ENCODE measurements around the gene PTPN3.

Gene PTPN3

DNA sequence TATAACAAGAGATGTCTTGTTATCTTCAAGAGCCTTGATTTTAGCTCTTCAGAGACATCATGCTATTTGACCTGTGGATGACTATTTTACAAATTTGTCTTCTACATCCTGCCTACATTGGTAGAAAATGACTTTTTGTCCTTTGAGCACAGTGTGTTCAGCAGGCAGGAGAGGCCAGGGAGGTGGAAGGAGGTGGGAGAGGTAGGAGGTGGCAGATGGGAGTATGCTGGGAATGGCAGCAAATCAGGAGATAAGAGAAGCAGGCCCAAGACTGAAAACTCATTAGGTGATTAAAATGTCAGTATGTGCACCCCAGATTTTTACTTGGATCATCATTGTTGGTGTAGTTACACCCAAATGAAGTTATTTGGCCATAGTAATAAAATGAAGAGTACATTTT, 44.1 kb downstream of the PTPN3 start:
- no peak overlapping the region for H3K4me3 ChIP-seq (ENCODE audit: low read depth, low read length)
- no peak for DNase-seq (ENCODE audit: low read depth)
- TF ChIP-seq CTCF (IDR thresholded peaks at IDR 0.05; ENCODE audit: insufficient read depth, low read depth, low read length, missing control alignments) = no peak

DNA sequence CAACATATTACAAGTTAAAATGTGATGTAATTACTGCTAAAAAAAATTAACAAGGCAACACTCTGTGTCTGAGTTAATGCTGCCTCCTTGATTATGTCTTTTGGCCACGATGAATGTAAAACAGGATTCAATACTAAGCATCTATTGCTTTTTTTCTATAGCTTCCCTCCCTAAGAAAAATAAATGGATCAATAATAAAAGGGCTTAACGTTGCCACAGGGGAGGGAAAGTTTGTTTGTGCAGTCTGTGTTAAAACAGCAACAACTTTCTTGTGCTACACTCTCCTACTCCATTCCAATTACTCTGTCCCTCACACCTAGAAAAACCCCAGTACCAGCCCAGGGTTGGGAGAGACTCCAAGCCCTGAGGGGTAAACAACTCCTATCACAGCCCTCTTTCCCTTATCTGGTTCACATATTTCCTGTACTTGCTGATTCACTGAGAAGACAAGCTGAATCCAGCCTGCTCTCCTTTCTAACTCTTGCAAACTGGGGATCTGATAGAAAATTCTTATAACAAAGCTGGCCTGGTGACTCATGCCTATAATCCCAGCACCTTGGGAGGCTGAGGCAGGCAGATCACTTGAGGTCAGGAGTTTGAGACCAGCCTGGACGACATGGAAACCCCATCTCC, 44.8 kb downstream of the PTPN3 start:
- no peak for DNase-seq (ENCODE audit: low read depth)
- no peak overlapping the region for H3K4me3 ChIP-seq (ENCODE audit: low read depth, low read length)
- no peak for TF ChIP-seq CTCF (IDR thresholded peaks at IDR 0.05; ENCODE audit: insufficient read depth, low read depth, low read length, missing control alignments)

- no peak overlapping the region for H3K4me3 ChIP-seq (ENCODE audit: low read depth, low read length)
- DNase-seq (ENCODE audit: low read depth) = no peak
- no peak for TF ChIP-seq CTCF (IDR thresholded peaks at IDR 0.05; ENCODE audit: insufficient read depth, low read depth, low read length, missing control alignments)
These were observed 45.3 kb downstream of the PTPN3 start for GRCh38 chr9:109452761-109453160.

DNA sequence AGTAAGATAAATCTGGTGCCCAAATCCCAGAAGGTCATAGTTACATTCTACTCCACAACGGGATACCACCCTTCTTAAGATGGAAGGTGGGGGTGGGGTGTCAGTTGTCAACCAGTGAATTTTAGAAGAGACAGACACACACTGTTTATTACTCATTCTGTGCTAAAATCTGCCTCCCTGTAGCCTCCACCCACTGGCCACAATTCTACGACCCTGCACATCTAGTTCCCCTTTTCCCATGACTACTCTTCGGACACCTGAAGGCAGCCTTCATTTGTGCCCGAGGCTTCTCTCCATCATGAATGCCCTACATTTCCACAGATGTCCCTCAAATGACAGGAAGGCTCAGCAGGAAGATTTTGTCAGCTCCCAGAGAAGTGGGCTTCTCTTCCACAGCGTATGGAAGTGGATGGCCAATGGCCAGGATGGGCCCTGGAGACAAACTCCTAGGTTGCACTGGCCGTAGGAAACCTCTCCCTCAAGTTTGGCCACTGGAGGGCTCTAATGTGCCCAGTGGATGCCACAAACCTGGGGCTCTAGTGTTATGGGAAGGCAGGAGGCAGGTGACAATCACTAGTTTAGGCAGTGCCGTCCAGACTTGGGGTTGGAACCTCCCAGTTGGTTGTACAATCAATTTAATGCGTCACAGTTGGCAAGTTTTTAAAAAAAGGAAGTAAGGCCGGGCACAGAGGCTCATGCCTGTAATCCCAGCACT, 46.6 kb downstream of the PTPN3 start:
- no peak overlapping the region for H3K4me3 ChIP-seq (ENCODE audit: low read depth, low read length)
- no peak for DNase-seq (ENCODE audit: low read depth)
- TF ChIP-seq CTCF (IDR thresholded peaks at IDR 0.05; ENCODE audit: insufficient read depth, low read depth, low read length, missing control alignments) = no peak

DNA sequence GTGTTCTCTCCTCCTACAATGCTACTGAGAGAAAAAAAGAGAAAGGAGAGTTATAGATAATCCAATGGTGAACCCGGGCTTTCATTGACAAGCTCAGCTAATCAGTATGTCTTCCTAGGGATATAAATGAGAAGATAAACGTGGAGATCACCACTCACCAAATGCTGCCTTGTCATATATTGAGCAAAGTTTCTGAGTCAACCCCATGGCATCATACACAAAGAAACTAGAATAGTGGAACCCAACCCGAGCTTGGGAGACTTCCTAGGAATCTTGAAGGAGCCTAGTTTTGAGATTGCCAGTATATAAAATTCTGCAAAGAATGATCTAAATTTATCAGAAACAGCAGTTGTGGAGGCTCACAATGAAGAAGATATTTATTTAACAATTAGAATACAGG, 47.8 kb downstream of the PTPN3 start:
- TF ChIP-seq CTCF (IDR thresholded peaks at IDR 0.05; ENCODE audit: insufficient read depth, low read depth, low read length, missing control alignments) = no peak
- H3K4me3 ChIP-seq (ENCODE audit: low read depth, low read length) = no peak overlapping the region
- no peak for DNase-seq (ENCODE audit: low read depth)

DNA sequence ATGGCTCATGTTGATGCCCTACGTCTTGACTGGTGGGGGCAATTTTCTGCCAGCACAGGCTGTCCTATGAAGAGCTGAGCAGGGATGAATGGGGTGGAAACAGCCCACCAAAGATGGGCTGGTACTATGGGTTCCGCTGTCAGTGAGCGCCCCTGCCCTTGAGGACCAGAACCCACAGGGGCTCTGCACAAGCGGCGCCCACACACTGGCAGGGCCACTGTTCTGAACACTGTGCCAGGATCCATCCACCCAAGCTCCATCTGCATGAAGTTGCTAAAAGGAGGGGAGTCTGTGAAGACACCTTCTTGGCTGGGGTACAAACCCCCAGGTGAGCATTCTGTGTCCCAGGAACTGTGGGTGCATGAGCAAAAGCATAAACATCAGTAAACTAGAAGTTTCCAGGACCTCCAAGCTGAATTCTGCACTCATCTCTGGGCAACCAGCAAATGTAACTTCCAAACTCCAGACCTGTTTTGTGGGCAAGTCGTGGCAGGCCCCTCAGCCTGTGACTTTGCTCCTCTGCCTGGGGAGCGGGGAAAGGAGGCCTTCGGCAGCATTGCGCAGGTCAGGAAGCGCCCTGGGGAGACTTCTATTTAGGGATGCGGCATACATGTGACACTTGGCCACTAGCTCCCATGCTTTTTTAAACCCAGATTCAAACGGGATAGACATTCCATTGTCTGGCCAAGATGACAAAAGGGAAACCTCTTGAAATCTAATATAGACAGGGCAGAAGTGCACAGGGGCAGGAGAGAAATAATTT, 48.9 kb downstream of the PTPN3 start:
- no peak for DNase-seq (ENCODE audit: low read depth)
- no peak overlapping the region for H3K4me3 ChIP-seq (ENCODE audit: low read depth, low read length)
- no peak for TF ChIP-seq CTCF (IDR thresholded peaks at IDR 0.05; ENCODE audit: insufficient read depth, low read depth, low read length, missing control alignments)
